HG02798 (cell line): ENCODE results near the gene ZNF462.

Experiments used
- ATAC-seq: cut with Tn5 transposase; IDR thresholded peaks from one replicate; pipeline ENCODE4 v1.9.1; 2021; ENCODE audit warnings: mild to moderate bottlenecking; ENCODE audit not compliant: unreplicated experiment, poor library complexity

The ZNF462 gene

GRCh38 chr9:106922026-106922425, 59.1 kb downstream of the ZNF462 start:
- no peak for ATAC-seq

- ATAC-seq: no peak
These were observed 62.4 kb downstream of the ZNF462 start for GRCh38 chr9:106925392-106925791.

- ATAC-seq: no peak
These were observed 65.0 kb downstream of the ZNF462 start for GRCh38 chr9:106927916-106928315.

- no peak for ATAC-seq
These were observed 65.4 kb downstream of the ZNF462 start for GRCh38 chr9:106928350-106928749.

GRCh38 chr9:106929471-106930177, 66.7 kb downstream of the ZNF462 start:
- ATAC-seq: no peak

GRCh38 chr9:106930477-106930876, 67.5 kb downstream of the ZNF462 start:
- ATAC-seq: no peak

GRCh38 chr9:106931466-106931865, 68.5 kb downstream of the ZNF462 start:
- ATAC-seq: no peak

GRCh38 chr9:106932178-106932577, 69.2 kb downstream of the ZNF462 start:
- ATAC-seq: no peak

- ATAC-seq: no peak
These were observed 69.7 kb downstream of the ZNF462 start for GRCh38 chr9:106932675-106933074.

- no peak for ATAC-seq
These were observed 70.5 kb downstream of the ZNF462 start for GRCh38 chr9:106933470-106933869.

GRCh38 chr9:106934442-106935238, 71.7 kb downstream of the ZNF462 start:
- ATAC-seq: no peak

- no peak for ATAC-seq
These were observed 73.7 kb downstream of the ZNF462 start for GRCh38 chr9:106936680-106937079.

GRCh38 chr9:106941916-106942315, 79.0 kb downstream of the ZNF462 start:
- no peak for ATAC-seq

GRCh38 chr9:106945727-106946660, 83.0 kb downstream of the ZNF462 start:
- ATAC-seq: no peak

- ATAC-seq: no peak
These were observed 84.3 kb downstream of the ZNF462 start for GRCh38 chr9:106947106-106947900.

GRCh38 chr9:106953174-106953573, 90.2 kb downstream of the ZNF462 start:
- ATAC-seq: no peak

GRCh38 chr9:106954558-106954957, 91.6 kb downstream of the ZNF462 start:
- no peak for ATAC-seq

- no peak for ATAC-seq
These were observed 92.2 kb downstream of the ZNF462 start for GRCh38 chr9:106954974-106955850.

- no peak for ATAC-seq
These were observed 94.0 kb downstream of the ZNF462 start for GRCh38 chr9:106956971-106957370.
